ENCODE measurements around the gene IFIT5. TPM values are rescaled to one million over a fixed set of nuclear protein-coding genes. Genes with fewer than 3 reads are reported as not detected.
A peak's percentile ranks its signal among the peaks of the same experiment; 100 is the strongest.

Gene IFIT5, protein sequence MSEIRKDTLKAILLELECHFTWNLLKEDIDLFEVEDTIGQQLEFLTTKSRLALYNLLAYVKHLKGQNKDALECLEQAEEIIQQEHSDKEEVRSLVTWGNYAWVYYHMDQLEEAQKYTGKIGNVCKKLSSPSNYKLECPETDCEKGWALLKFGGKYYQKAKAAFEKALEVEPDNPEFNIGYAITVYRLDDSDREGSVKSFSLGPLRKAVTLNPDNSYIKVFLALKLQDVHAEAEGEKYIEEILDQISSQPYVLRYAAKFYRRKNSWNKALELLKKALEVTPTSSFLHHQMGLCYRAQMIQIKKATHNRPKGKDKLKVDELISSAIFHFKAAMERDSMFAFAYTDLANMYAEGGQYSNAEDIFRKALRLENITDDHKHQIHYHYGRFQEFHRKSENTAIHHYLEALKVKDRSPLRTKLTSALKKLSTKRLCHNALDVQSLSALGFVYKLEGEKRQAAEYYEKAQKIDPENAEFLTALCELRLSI
- total RNA-seq: 10 to 100 TPM in 3 of 4 donors, 1 to 10 TPM in 1; 6.9 to 32.8 (median 17.3) TPM

DNA sequence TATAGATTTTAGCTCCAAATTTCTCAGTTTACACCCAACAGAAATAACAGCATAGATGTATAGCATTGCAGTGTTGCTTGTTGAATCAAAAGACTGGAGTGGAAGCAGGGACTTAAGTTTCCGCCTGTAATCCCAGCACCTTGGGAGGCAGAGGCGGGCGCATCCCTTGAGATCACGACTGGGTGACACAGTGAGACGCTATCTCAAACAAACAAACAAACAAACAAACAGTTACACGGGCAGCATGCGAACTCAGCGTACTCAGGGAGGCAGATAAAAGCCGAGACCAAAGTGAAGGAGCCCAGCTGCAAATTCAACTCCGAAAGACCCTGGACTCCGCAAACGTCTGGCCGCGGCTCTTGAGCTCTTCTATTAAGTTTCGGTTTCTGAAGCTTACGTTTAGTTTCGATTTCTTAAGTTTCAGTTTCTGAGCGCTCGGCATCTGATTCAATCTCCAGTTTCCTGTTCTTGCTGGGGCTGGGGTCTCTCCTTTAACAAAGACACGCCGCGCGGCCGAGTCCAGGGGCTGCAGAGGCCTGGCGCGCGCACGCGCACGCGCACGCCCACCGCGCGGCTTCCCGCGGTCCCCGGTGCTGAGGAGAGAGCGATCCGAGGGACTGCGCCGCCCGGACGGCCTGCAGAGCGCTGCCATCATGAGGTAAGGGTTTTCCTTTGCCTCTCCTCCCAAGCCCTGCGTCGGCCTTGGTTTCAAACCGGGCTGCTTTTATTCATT, at the start of gene IFIT5:
Gene IFIT5, plus strand, starts transcription at position 423 of the 733 bp plus-strand sequence. Its CDS starts 231 bp downstream, at position 654.
- ATAC-seq (ENCODE audit: low FRiP score) (peak; percentile 80), DNase-seq (ENCODE audit: low spot score) (no peak)

DNA sequence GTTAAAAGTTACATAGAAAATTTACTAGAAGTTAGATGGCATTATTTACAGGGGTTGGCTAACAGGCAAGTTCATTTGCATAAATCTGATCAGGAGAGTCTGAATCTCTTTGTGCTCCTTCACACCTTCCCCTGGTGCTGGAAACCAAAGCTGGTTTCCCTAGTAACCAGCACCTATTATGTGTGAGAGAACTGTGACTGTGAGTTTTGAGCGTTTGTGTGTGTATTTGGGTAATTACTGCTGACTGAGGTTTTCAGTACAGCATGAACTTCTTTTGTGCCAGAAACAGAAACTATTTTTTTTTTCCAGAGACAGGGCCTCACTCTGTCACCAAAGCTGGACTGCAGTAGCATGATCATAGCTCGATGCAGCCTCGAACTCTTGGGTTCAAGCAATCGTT, 46.8 kb upstream of the IFIT5 start:
- no peak for ATAC-seq (ENCODE audit: low FRiP score)
- DNase-seq (ENCODE audit: low spot score): no peak
- TF ChIP-seq, protein P1, sequence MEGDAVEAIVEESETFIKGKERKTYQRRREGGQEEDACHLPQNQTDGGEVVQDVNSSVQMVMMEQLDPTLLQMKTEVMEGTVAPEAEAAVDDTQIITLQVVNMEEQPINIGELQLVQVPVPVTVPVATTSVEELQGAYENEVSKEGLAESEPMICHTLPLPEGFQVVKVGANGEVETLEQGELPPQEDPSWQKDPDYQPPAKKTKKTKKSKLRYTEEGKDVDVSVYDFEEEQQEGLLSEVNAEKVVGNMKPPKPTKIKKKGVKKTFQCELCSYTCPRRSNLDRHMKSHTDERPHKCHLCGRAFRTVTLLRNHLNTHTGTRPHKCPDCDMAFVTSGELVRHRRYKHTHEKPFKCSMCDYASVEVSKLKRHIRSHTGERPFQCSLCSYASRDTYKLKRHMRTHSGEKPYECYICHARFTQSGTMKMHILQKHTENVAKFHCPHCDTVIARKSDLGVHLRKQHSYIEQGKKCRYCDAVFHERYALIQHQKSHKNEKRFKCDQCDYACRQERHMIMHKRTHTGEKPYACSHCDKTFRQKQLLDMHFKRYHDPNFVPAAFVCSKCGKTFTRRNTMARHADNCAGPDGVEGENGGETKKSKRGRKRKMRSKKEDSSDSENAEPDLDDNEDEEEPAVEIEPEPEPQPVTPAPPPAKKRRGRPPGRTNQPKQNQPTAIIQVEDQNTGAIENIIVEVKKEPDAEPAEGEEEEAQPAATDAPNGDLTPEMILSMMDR (IDR thresholded peaks at IDR 0.05): no peak

More for the DNA sequence above, at the start of gene IFIT5:
- TF ChIP-seq, protein P1 (IDR thresholded peaks at IDR 0.05): no peak

DNA sequence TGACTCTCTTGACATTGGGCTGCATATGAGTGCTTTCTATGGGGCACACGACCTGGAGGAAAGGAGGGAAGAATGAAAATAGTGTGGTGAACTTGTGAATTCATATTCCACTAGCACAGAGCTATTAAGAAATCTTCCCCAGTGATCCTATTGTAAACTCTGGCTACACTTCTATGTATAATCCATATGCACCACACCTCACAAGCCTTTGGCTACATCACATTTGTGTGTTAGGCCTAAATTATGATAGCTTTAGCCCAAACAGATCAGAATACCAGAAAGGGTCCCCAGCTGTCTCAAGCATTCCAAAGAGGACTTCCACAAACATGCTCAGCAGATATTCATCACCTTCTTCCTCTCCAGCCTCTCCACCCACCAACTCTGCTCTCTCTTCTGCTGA, 46.2 kb upstream of the IFIT5 start:
- no peak for ATAC-seq (ENCODE audit: low FRiP score)
- TF ChIP-seq, protein P1 (IDR thresholded peaks at IDR 0.05): no peak

DNA sequence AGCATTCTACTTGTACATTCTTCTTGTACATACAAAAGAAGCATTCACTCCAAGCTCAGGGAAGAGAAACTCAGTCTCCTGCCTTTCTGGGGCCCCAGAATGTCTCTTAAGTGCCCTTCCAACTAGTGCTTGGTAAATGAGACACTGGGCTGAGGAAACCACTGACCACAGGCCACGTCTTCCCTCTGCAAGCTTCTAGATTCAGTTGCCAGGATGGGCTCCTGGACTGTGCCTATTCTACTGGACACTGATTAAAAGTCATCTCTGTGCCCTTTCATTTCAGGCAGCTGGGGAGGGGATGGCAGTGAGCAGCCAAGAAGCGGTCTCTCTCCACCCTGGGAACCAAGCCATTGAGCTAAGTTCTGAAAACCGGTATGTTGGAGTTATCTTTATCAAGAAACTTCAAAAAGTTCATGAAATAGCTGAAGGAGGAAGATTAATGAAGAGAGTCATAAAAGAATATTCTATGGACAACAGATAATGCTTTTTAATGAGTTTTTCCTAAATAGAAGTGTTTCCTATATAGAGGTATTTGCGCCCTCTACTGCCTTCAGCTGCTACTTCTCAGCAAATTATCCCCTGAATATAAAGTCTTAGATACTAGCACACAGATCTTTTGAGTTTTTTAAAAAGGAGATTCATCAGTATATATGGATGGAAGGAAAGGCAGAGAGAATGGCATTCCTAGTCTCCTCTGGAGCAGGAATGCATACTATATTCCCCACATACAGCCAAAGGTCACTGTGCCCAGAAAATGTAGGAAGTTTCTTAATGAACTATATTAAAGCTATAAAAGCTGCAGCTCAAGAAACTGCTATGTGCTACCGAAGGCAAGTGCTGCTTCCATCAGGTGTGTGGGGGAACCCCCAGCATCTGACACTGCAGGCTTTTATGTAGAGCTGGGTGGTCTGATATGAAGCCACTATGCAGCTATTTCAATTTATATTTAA, 44.9 kb upstream of the IFIT5 start:
- ATAC-seq (ENCODE audit: low FRiP score) (peak; percentile 75), DNase-seq (ENCODE audit: low spot score) (no peak)
- TF ChIP-seq, protein P1 (IDR thresholded peaks at IDR 0.05): no peak

More for the DNA sequence above, 46.2 kb upstream of the IFIT5 start:
- DNase-seq (ENCODE audit: low spot score): no peak

DNA sequence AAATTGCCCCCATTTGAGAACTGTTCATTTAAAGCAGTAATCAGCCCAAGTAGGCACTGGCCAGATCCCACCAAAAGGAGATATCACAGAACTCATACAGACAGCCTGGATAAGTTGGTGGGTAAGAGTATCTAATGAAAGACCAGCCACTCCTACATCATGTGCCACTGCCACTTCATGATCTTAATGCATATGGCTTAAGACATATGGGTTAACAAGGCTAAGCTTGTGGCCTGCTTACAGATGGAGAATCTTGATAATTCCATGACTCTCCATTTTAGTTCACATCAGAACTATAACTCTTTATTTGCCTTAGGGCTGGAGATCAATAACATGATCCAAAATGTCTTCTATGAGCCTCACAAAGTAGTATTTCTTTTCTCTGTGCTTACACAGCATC, 43.3 kb upstream of the IFIT5 start:
- TF ChIP-seq, protein P1 (IDR thresholded peaks at IDR 0.05): no peak
- ATAC-seq (ENCODE audit: low FRiP score) (no peak), DNase-seq (ENCODE audit: low spot score) (no peak)

DNA sequence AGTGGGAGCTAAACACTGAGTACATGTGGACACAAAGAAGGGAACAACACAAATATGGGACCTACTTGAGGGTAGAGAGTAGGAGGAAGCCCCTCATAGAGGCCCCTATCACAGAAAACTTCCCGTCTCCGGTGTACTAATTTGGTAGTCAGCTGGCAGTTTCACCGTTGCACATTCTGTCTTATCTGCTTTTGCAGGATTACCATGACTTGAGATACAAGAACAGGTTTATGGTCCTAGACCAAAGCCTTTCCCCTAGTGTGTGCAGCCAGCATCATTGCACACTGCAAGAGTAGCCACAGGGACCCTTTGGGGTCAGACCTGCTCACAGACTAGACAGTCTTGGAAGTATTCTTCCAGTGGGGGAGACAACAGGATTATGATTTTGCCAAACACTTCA, 42.4 kb upstream of the IFIT5 start:
- TF ChIP-seq, protein P1 (IDR thresholded peaks at IDR 0.05): no peak
- no peak for DNase-seq (ENCODE audit: low spot score)
- ATAC-seq (ENCODE audit: low FRiP score): no peak
